ENCODE results near the gene CNTNAP2.

CNTNAP2 gene

DNA sequence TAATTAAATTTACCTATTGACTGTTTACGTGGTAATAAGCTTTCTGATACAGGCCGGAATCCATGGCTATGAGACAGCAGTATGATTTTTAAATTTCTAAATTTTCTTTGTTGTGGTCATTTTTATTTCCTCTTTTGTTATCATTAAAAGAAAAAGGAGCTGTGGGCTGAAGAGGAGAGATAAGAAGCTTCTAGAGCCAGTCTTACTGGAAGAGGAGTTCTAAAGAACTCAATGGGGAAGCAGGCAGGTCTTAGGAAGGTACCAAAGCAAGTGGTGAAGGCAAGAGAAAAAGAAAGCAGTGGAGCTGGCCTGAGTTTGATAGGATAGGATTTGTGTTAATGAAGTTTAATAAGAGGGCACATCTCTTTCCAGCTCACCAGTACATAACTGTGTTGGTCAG, 1187.8 kb downstream of the CNTNAP2 start:
- no peaks in the 10 kb centered on the region for H3K27me3 ChIP-seq (replicated peaks; ENCODE audit: control insufficient read depth, insufficient read depth, low read length)
- no peak for DNase-seq (ENCODE audit: low read depth)

GRCh38 chr7:147305827-147306226, 1189.2 kb downstream of the CNTNAP2 start:
- no peaks in the 10 kb centered on the region for H3K9me3 ChIP-seq (ENCODE audit: control insufficient read depth, low read length)
- no peak overlapping the region for H3K9ac ChIP-seq (ENCODE audit: low read length)
- no peaks in the 10 kb centered on the region for H3K4me1 ChIP-seq (ENCODE audit: control insufficient read depth, insufficient read depth, low read length)
- no peaks in the 10 kb centered on the region for H3K36me3 ChIP-seq (ENCODE audit: control insufficient read depth, insufficient read depth, low read length, severe bottlenecking)
- H3K27me3 ChIP-seq (replicated peaks; ENCODE audit: control insufficient read depth, insufficient read depth, low read length): no peaks in the 10 kb centered on the region
- no peak overlapping the region for H3K4me3 ChIP-seq (ENCODE audit: low read length)
- DNase-seq (ENCODE audit: low read depth): no peak

More for the DNA sequence above, 1187.8 kb downstream of the CNTNAP2 start:
- H3K4me3 ChIP-seq (ENCODE audit: low read length): no peak overlapping the region
- H3K9ac ChIP-seq (ENCODE audit: low read length): no peak overlapping the region
- no peaks in the 10 kb centered on the region for H3K9me3 ChIP-seq (ENCODE audit: control insufficient read depth, low read length)
- H3K36me3 ChIP-seq (ENCODE audit: control insufficient read depth, insufficient read depth, low read length, severe bottlenecking): no peaks in the 10 kb centered on the region
- H3K4me1 ChIP-seq (ENCODE audit: control insufficient read depth, insufficient read depth, low read length): no peaks in the 10 kb centered on the region

- H3K27me3 ChIP-seq (replicated peaks; ENCODE audit: control insufficient read depth, insufficient read depth, low read length): no peaks in the 10 kb centered on the region
- no peaks in the 10 kb centered on the region for H3K36me3 ChIP-seq (ENCODE audit: control insufficient read depth, insufficient read depth, low read length, severe bottlenecking)
- H3K9ac ChIP-seq (ENCODE audit: low read length): no peak overlapping the region
- DNase-seq (ENCODE audit: low read depth): peak; percentile 20
- no peak overlapping the region for H3K4me3 ChIP-seq (ENCODE audit: low read length)
- no peaks in the 10 kb centered on the region for H3K9me3 ChIP-seq (ENCODE audit: control insufficient read depth, low read length)
- H3K4me1 ChIP-seq (ENCODE audit: control insufficient read depth, insufficient read depth, low read length): no peaks in the 10 kb centered on the region
These were observed 1191.9 kb downstream of the CNTNAP2 start for GRCh38 chr7:147308539-147308938.

- Histone ChIP-seq H3K9me3 (ENCODE audit: control insufficient read depth, low read length) (no peaks in the 10 kb centered on the region), H3K9ac (ENCODE audit: low read length) (no peak overlapping the region), H3K4me1 (ENCODE audit: control insufficient read depth, insufficient read depth, low read length) (no peaks in the 10 kb centered on the region), H3K36me3 (ENCODE audit: control insufficient read depth, insufficient read depth, low read length, severe bottlenecking) (no peaks in the 10 kb centered on the region), H3K4me3 (ENCODE audit: low read length) (no peak overlapping the region), H3K27me3 (replicated peaks; ENCODE audit: control insufficient read depth, insufficient read depth, low read length) (no peaks in the 10 kb centered on the region)
- DNase-seq (ENCODE audit: low read depth): no peak
These were observed 1194.7 kb downstream of the CNTNAP2 start for GRCh38 chr7:147311336-147311735.

DNA sequence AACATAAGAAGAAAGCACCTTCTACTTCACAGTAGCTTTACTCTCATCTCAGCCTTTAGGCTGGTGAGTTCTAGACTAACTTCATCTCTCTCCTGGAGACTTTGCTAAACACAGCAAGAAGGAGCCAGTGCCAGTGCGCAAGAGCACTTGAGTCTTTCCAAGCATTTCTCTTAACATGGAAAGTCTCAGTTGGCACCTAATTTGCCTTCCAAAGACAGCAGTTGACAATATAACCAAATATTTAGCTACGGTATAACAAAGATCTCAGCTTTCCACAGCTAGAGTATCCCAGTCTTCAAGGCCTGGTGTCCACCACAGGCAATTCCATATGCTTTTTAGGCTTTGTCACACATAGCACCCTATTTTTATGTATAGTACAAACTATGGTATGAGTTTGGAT, 1204.9 kb downstream of the CNTNAP2 start:
- H3K36me3 ChIP-seq (ENCODE audit: control insufficient read depth, insufficient read depth, low read length, severe bottlenecking): no peaks in the 10 kb centered on the region
- no peak for DNase-seq (ENCODE audit: low read depth)
- H3K9ac ChIP-seq (ENCODE audit: low read length): no peak overlapping the region
- no peaks in the 10 kb centered on the region for H3K27me3 ChIP-seq (replicated peaks; ENCODE audit: control insufficient read depth, insufficient read depth, low read length)
- H3K4me1 ChIP-seq (ENCODE audit: control insufficient read depth, insufficient read depth, low read length): no peaks in the 10 kb centered on the region
- H3K9me3 ChIP-seq (ENCODE audit: control insufficient read depth, low read length): peaks cover 14% of the 10 kb centered on the region
- no peak overlapping the region for H3K4me3 ChIP-seq (ENCODE audit: low read length)

- no peak overlapping the region for H3K4me3 ChIP-seq (ENCODE audit: low read length)
These were observed 1216.4 kb downstream of the CNTNAP2 start for GRCh38 chr7:147332988-147333387.

DNA sequence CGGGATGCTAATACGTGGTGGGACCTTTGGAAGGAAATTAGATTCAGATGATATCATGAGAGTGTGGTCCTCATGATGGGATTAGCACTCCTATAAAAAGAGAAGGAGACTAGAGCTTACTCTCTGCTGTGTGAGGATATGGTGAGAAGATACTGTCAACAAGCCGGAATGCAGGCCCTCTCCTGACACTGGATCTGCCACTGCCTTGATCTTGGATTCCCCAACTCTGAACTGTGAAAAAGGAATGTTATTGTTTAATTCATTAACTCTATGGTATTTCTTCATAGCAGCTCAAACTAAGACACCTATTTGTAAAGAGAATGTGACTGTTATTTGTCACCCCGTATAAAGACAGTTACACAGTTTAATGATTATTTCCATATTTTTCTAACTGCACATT, 1246.5 kb downstream of the CNTNAP2 start:
- DNase-seq (ENCODE audit: low read depth): no peak
- Histone ChIP-seq H3K4me3 (ENCODE audit: low read length) (no peak overlapping the region), H3K27me3 (replicated peaks; ENCODE audit: control insufficient read depth, insufficient read depth, low read length) (no peaks in the 10 kb centered on the region), H3K9ac (ENCODE audit: low read length) (no peak overlapping the region), H3K36me3 (ENCODE audit: control insufficient read depth, insufficient read depth, low read length, severe bottlenecking) (no peaks in the 10 kb centered on the region), H3K9me3 (ENCODE audit: control insufficient read depth, low read length) (no peaks in the 10 kb centered on the region), H3K4me1 (ENCODE audit: control insufficient read depth, insufficient read depth, low read length) (no peaks in the 10 kb centered on the region)

More at GRCh38 chr7:147332988-147333387, 1216.4 kb downstream of the CNTNAP2 start:
- H3K4me1 ChIP-seq (ENCODE audit: control insufficient read depth, insufficient read depth, low read length): no peaks in the 10 kb centered on the region
- no peaks in the 10 kb centered on the region for H3K27me3 ChIP-seq (replicated peaks; ENCODE audit: control insufficient read depth, insufficient read depth, low read length)
- no peaks in the 10 kb centered on the region for H3K36me3 ChIP-seq (ENCODE audit: control insufficient read depth, insufficient read depth, low read length, severe bottlenecking)
- DNase-seq (ENCODE audit: low read depth): no peak
- no peak overlapping the region for H3K9ac ChIP-seq (ENCODE audit: low read length)
- no peaks in the 10 kb centered on the region for H3K9me3 ChIP-seq (ENCODE audit: control insufficient read depth, low read length)

DNA sequence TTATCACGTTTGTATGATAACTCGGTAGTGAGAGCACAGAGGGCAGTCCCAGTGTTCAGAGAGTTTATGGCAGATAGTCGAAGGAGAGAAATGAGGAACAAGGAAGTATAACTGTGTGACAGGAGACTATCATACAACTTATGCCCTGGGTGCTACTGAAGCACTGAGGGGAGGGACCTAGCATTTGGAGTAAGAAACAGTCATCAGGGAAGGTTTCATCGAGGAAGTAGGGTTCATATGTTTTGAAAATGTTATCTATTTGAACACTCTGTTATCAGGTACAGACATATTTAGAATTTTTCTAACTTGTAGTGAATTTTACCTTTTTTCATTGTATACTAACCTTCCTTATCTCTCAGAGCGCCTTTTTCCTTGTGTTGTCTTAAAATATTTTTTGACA, 1259.6 kb downstream of the CNTNAP2 start:
- H3K9me3 ChIP-seq (ENCODE audit: control insufficient read depth, low read length): no peaks in the 10 kb centered on the region
- no peak overlapping the region for H3K4me3 ChIP-seq (ENCODE audit: low read length)
- no peaks in the 10 kb centered on the region for H3K36me3 ChIP-seq (ENCODE audit: control insufficient read depth, insufficient read depth, low read length, severe bottlenecking)
- DNase-seq (ENCODE audit: low read depth): no peak
- no peaks in the 10 kb centered on the region for H3K27me3 ChIP-seq (replicated peaks; ENCODE audit: control insufficient read depth, insufficient read depth, low read length)
- no peak overlapping the region for H3K9ac ChIP-seq (ENCODE audit: low read length)
- no peaks in the 10 kb centered on the region for H3K4me1 ChIP-seq (ENCODE audit: control insufficient read depth, insufficient read depth, low read length)

GRCh38 chr7:147380926-147381325, 1264.3 kb downstream of the CNTNAP2 start:
- no peaks in the 10 kb centered on the region for H3K9me3 ChIP-seq (ENCODE audit: control insufficient read depth, low read length)
- no peaks in the 10 kb centered on the region for H3K4me1 ChIP-seq (ENCODE audit: control insufficient read depth, insufficient read depth, low read length)
- no peak overlapping the region for H3K9ac ChIP-seq (ENCODE audit: low read length)
- H3K4me3 ChIP-seq (ENCODE audit: low read length): no peak overlapping the region
- H3K36me3 ChIP-seq (ENCODE audit: control insufficient read depth, insufficient read depth, low read length, severe bottlenecking): no peaks in the 10 kb centered on the region
- DNase-seq (ENCODE audit: low read depth): no peak
- no peaks in the 10 kb centered on the region for H3K27me3 ChIP-seq (replicated peaks; ENCODE audit: control insufficient read depth, insufficient read depth, low read length)

GRCh38 chr7:147394329-147394728, 1277.7 kb downstream of the CNTNAP2 start:
- Histone ChIP-seq H3K27me3 (replicated peaks; ENCODE audit: control insufficient read depth, insufficient read depth, low read length) (no peaks in the 10 kb centered on the region), H3K9ac (ENCODE audit: low read length) (no peak overlapping the region), H3K36me3 (ENCODE audit: control insufficient read depth, insufficient read depth, low read length, severe bottlenecking) (no peaks in the 10 kb centered on the region), H3K4me3 (ENCODE audit: low read length) (no peak overlapping the region), H3K4me1 (ENCODE audit: control insufficient read depth, insufficient read depth, low read length) (no peaks in the 10 kb centered on the region), H3K9me3 (ENCODE audit: control insufficient read depth, low read length) (peaks cover 13% of the 10 kb centered on the region)
- no peak for DNase-seq (ENCODE audit: low read depth)

- Histone ChIP-seq H3K4me3 (ENCODE audit: low read length) (peak overlapping the region; percentile 58), H3K36me3 (ENCODE audit: control insufficient read depth, insufficient read depth, low read length, severe bottlenecking) (no peaks in the 10 kb centered on the region), H3K9ac (ENCODE audit: low read length) (peak overlapping the region; percentile 16), H3K27me3 (replicated peaks; ENCODE audit: control insufficient read depth, insufficient read depth, low read length) (no peaks in the 10 kb centered on the region), H3K9me3 (ENCODE audit: control insufficient read depth, low read length) (no peaks in the 10 kb centered on the region), H3K4me1 (ENCODE audit: control insufficient read depth, insufficient read depth, low read length) (peaks cover 16% of the 10 kb centered on the region)
- DNase-seq (ENCODE audit: low read depth): peak; percentile 74
These were observed 1283.7 kb downstream of the CNTNAP2 start for GRCh38 chr7:147400221-147400689.

- Histone ChIP-seq H3K4me3 (ENCODE audit: low read length) (peak overlapping the region; percentile 58), H3K27me3 (replicated peaks; ENCODE audit: control insufficient read depth, insufficient read depth, low read length) (no peaks in the 10 kb centered on the region), H3K9me3 (ENCODE audit: control insufficient read depth, low read length) (no peaks in the 10 kb centered on the region), H3K9ac (ENCODE audit: low read length) (peak overlapping the region; percentile 41), H3K4me1 (ENCODE audit: control insufficient read depth, insufficient read depth, low read length) (peaks cover 17% of the 10 kb centered on the region), H3K36me3 (ENCODE audit: control insufficient read depth, insufficient read depth, low read length, severe bottlenecking) (no peaks in the 10 kb centered on the region)
- peak; percentile 7 for DNase-seq (ENCODE audit: low read depth)
These were observed 1284.3 kb downstream of the CNTNAP2 start for GRCh38 chr7:147400925-147401324.

All from adipocyte (in vitro differentiated cells).